Tibial nerve (tissue), 4 donors: Measurements from ENCODE around the gene DMXL2.
"Not testable (repeated sequence)": the region's sequence is repeated elsewhere in the genome, so short reads cannot be mapped to it uniquely, and the experiment has no call there.

Source experiments
- CTCF ChIP-seq, 5 experiments: fragments of 200-600 bp in 3 of 5; fragments of 450-650 bp in 2 of 5; sonication (generic) in 3 of 5; IDR thresholded peaks; one replicate each; pipeline ENCODE4 v1.5.1; 2016 to 2019; ENCODE audit warnings: antibody characterized with exemption in 5 of 5, mild to moderate bottlenecking in 3 of 5, moderate library complexity in 2 of 5
- EP300 ChIP-seq, 2 donors: sonication (generic); formaldehyde crosslinking; IDR thresholded peaks; one replicate each; pipeline ENCODE4 v1.6.1; 2017; ENCODE audit warnings: antibody characterized with exemption in 2 of 2, mild to moderate bottlenecking in 1 of 2
- POLR2A ChIP-seq, 2 donors: fragments of 450-650 bp; IDR thresholded peaks; one replicate each; pipeline ENCODE4 v1.6.1; 2017; ENCODE audit warnings: antibody characterized with exemption in 2 of 2, mild to moderate bottlenecking in 2 of 2, moderate library complexity in 2 of 2

- TF ChIP-seq POLR2A, EP300, CTCF (IDR thresholded peaks at IDR 0.05): not testable (repeated sequence)
These were observed 199.5 kb downstream of the DMXL2 start for GRCh38 chr15:51423040-51423439.
